NK-92 treated with Interleukin-12 subunit alpha and Interleukin-12 subunit beta, amount 100 ng/mL, for 24 hours (cell line): ENCODE measurements around the gene CFAP68.
"Not testable (repeated sequence)": the region's sequence is repeated elsewhere in the genome, so short reads cannot be mapped to it uniquely, and the experiment has no call there.

Experiments used
- DNase-seq: peaks from one replicate; lab custom pipeline; 2025; lab: John Stamatoyannopoulos, UW

Gene CFAP68

GRCh38 chr11:111917788-111918187, 38.4 kb downstream of the CFAP68 start:
- DNase-seq, result no peak

- DNase-seq, result no peak
Observed at GRCh38 chr11:111918390-111919256, 39.3 kb downstream of the CFAP68 start, which contains the start of gene C11orf52. Gene C11orf52 (plus strand): TSS chr11:111918913. CDS start chr11:111918973, 60 bp downstream.

GRCh38 chr11:111920908-111921307, 41.6 kb downstream of the CFAP68 start:
- no peak for DNase-seq

- DNase-seq, result no peak
Observed at GRCh38 chr11:111921541-111922230, 42.3 kb downstream of the CFAP68 start.

GRCh38 chr11:111922803-111923202, 43.5 kb downstream of the CFAP68 start:
- DNase-seq, result no peak

- DNase-seq, result no peak
Observed at GRCh38 chr11:111923351-111923788, 44.0 kb downstream of the CFAP68 start.

- DNase-seq, result no peak
Observed at GRCh38 chr11:111923951-111924350, 44.6 kb downstream of the CFAP68 start.

GRCh38 chr11:111925953-111926352, 46.6 kb downstream of the CFAP68 start:
- no peak for DNase-seq

- DNase-seq, result peak; percentile 96
Observed at GRCh38 chr11:111926505-111927391, 47.4 kb downstream of the CFAP68 start.

GRCh38 chr11:111930472-111930871, 51.1 kb downstream of the CFAP68 start:
- no peak for DNase-seq

GRCh38 chr11:111932611-111932950, 53.2 kb downstream of the CFAP68 start:
- DNase-seq, result no peak

- not testable (repeated sequence) for DNase-seq
Observed at GRCh38 chr11:111933176-111933575, 53.8 kb downstream of the CFAP68 start.

GRCh38 chr11:111933872-111934271, 54.5 kb downstream of the CFAP68 start:
- DNase-seq, result no peak

- no peak for DNase-seq
Observed at GRCh38 chr11:111934306-111934705, 55.0 kb downstream of the CFAP68 start.
